Measurements from ENCODE around the gene FBN1.

Gene FBN1

GRCh38 chr15:48617619-48618018 is 27.9 kb downstream of the FBN1 start:
- no peak for DNase-seq

GRCh38 chr15:48616216-48616615 is 29.3 kb downstream of the FBN1 start:
- DNase-seq = no peak

DNA sequence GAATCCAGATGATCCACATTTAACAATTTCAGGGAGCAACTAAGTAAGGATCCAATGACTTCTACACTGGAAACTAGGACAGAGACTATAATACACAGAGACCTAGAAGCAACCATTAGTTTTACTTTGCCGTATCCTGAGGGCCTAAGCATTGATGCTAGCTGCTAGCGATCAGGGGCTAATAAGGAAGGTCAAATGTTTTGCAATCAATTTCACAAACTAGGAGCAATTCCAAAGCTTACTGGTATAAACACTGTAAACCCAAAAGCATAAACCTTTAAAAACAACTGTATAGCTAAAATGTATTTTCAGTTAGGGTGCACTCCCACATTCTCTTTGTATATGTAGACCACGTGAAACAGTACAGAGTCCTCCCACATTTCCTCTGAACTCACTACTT is 31.5 kb downstream of the FBN1 start:
- DNase-seq = no peak

DNA sequence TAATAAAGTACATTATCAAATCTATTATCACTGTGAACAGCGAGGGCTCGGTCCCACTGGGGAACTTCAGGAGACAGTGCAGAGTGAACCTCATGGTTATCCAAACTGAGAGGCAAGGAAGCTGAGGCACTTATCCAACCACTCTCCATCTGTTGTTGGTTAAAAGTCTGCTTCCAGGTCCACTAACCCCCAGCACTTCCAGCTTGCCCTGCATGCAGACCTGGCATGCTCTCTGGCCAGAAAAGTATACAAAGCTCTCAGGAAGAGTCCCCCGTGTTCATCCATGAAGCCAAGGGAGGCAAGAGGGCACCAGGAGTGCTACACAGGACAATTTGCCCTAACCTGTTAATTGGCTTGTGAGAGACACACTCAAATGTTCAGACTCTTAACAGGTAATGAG is 36.0 kb downstream of the FBN1 start:
- DNase-seq = no peak

DNA sequence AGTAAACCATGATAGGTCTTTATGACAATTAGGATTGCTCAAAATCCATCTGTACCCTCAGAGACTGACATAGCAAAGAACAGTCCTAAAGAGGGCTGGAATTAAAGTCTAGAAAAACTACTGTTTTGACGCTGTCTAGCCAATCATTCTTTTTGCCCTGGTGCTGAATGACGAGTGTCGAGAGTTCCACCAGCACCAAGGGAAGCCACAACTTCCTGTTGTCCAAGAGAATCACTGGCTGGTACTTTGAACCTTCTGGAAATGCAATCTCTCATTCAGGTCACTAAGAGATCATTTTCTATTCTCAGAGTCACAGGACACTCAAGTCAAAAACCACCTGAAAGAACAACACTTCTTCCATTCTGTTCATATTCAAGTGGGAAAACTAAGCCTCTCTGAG is 37.7 kb downstream of the FBN1 start:
- DNase-seq = no peak

GRCh38 chr15:48604567-48604966 is 40.9 kb downstream of the FBN1 start:
- no peak for DNase-seq

DNA sequence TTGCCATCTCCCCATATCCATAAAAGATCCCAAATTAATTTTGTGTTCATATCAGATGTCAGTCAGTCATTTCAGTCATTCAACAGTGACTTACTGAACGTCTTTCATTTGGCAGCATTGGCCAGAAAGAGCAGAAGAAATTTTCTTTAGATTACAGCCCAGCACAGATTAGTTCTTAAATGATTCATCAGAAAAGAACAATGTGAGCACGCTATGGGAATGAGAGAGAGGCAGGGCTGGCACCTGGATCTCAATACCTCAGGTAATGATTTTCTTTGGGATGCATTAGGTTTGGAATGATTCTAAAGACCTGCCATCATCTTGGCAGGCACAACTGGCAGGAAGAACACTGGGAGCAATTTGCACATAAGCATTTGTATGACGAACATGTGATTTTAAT is 41.6 kb downstream of the FBN1 start:
- no peak for DNase-seq

DNA sequence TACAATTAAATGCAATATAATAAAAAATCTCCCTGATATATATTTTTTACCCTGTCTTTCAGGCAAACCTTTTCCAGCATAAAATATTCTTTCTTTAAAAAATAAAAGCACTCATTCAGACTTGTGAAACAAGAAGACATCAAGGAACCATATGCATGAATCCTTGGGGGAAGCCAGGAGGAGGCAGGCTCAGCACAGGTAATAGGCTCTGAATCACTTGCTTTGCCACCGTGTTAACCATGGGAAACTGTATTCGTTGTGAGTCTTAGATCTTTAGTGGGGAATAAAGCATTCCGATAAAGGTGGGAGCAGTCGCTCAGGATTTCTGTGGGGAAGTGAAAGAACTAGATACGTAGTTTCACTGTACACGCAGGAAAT is 42.4 kb downstream of the FBN1 start:
- DNase-seq = no peak

GRCh38 chr15:48602358-48603122 is 43.0 kb downstream of the FBN1 start:
- DNase-seq = no peak

- DNase-seq = no peak
Observed at GRCh38 chr15:48601095-48601494, 44.4 kb downstream of the FBN1 start.

DNA sequence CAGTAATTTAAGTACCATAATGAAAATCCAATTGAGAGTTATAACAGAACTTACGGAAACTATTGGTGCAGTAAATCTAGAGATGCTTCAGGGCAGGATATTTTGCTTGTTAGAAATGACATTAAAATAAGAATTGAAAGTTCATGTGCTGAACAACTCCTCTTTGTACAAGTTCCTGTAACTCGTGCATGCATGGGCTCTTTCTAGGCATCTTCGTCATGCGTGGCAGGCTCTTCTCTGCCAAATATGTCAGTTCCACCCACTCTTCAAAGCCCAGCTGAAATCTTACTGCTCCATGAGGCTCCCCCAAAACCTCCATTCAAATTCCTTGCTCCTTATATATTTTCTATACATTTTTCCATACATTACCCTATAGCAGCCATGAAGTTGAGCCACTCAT is 48.7 kb downstream of the FBN1 start:
- DNase-seq = no peak

DNA sequence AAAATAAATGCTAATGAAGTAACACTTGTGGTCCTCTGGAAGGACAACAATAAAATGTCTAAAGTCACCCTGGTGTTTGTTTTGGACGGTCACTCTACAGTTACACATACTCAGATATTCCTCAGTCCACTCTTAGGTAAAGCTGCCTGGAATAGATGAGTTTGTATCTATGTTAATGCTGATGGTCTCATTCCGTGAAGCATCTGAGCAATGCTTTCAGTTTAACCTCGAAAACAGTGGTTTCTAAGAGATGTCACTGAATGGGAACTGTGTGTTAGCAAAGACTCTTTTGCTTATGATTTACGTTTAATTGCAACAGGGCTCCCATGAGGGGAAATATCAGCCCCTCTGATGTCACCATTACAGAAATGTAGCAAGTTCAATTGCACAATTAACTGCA is 49.1 kb downstream of the FBN1 start:
- no peak for DNase-seq

- no peak for DNase-seq
Observed at GRCh38 chr15:48595981-48596380, 49.5 kb downstream of the FBN1 start.

DNA sequence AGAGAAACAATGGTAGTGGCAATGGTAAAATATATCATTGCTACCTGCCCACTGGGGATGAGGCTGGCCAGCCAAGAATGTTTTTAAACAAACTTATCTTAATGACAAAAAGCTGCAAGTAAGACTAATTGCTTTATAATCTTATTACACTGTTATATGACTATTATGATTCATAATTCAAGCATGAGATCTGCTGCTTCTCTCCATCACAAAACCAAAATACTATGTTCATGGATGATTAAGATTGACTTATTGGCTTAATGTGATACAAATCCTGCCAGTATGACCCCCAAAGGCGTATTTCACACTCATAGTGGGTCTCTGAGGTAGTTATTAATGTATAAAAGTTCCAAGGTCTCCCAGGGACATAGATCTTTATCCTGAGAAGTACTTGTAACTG is 52.6 kb downstream of the FBN1 start:
- DNase-seq = no peak

DNA sequence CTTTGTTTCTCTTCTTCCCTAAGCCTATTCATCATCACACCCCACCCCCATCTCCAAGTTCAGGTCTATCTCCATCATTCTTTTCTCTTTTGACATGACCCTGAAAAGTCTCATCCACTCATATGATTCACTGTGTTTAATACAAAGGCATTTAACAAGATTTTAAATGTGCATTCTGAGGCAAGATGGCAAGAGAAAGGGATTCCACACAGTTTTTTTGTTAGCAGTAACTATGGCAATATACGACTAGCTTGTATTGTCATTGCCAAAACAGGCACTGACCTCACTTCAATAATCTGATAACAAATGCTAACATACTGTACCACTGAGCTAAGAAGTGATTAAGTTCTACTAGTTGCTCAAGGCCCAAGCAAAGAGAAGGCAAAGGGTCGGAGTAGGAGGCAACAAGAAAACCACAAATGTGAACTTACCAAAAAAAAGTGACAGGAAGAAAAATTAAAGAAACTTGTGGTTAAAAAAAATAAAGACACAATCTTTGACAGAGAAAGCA is 53.2 kb downstream of the FBN1 start:
- DNase-seq = no peak

- no peak for DNase-seq
Observed at GRCh38 chr15:48590723-48591122, 54.8 kb downstream of the FBN1 start.

- no peak for DNase-seq
Observed at GRCh38 chr15:48584812-48585563, 60.5 kb downstream of the FBN1 start.

DNA sequence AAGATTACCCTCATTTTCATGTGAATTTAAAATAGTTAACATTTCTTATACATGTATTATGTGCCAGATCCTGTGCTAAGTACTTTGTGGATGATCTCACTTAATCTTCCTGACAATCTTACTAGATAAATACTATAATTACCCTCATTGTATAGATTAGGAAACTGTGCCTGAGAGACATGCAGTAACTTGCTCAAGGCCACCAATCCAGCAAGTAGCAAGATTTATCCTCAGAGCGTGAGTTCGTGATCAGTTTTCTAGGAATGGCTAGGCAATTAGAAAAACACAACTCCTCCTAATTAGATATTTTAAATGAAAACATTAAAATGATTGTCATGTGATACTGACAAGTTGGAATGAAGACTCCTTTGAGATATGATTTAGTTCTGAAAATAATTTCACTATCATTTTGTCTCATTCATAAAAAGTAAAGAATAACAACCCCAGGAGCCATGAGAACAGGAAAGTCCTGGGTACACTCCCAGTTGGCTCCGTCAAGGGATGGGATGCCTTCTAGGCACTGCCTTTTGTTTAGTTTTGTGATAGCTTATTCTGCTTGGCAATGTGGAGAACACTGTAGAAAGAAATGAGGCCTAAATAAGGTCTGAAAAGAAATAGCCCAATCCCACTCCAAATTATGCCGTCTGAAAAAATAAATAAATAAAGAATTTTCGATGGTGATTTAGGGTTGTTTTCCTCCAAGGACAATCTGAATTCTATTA is 61.3 kb downstream of the FBN1 start:
- DNase-seq = no peak

GRCh38 chr15:48582452-48583247 is 62.9 kb downstream of the FBN1 start:
- DNase-seq = no peak

GRCh38 chr15:48581219-48581618 is 64.3 kb downstream of the FBN1 start:
- DNase-seq = no peak

- no peak for DNase-seq
Observed at GRCh38 chr15:48580736-48581135, 64.8 kb downstream of the FBN1 start.

GRCh38 chr15:48579945-48580671 is 65.4 kb downstream of the FBN1 start:
- no peak for DNase-seq
